GM12873 (cell line): ENCODE results near the gene CCDC87.

Source experiments
- CTCF ChIP-seq: IDR thresholded peaks from 2 replicates; pipeline ENCODE4 v1.5.1; 2012; ENCODE audit warnings: low read depth, mild to moderate bottlenecking, moderate library complexity, low read length, control low read depth; ENCODE audit not compliant: insufficient read depth; ENCODE audit errors: missing control alignments

The CCDC87 gene

GRCh38 chr11:66566221-66566620 is 26.6 kb downstream of the CCDC87 start:
- no peak for TF ChIP-seq CTCF

- no peak for TF ChIP-seq CTCF
These were observed 27.9 kb downstream of the CCDC87 start for GRCh38 chr11:66564984-66565383.

- no peak for TF ChIP-seq CTCF
These were observed 28.3 kb downstream of the CCDC87 start for GRCh38 chr11:66564538-66564937.

- TF ChIP-seq CTCF = no peak
These were observed 29.0 kb downstream of the CCDC87 start for GRCh38 chr11:66563832-66564231.

GRCh38 chr11:66562907-66563583 is 29.8 kb downstream of the CCDC87 start:
- TF ChIP-seq CTCF = no peak

- no peak for TF ChIP-seq CTCF
These were observed 30.6 kb downstream of the CCDC87 start for GRCh38 chr11:66562275-66562674.

GRCh38 chr11:66561975-66562248 is 31.0 kb downstream of the CCDC87 start:
- TF ChIP-seq CTCF = no peak
